Measurements from ENCODE around the gene DMWD. TPM values are rescaled to one million over a fixed set of nuclear protein-coding genes. Genes with fewer than 3 reads are reported as not detected.
A peak's percentile ranks its signal among the peaks of the same experiment; 100 is the strongest.

DMWD gene
- total and polyA plus RNA-seq, 2 of the 13 experiments (the other 11 are each of a cell fraction or from before 2014, with no cell fraction given), result 10.3 to 14.9 TPM

DNA sequence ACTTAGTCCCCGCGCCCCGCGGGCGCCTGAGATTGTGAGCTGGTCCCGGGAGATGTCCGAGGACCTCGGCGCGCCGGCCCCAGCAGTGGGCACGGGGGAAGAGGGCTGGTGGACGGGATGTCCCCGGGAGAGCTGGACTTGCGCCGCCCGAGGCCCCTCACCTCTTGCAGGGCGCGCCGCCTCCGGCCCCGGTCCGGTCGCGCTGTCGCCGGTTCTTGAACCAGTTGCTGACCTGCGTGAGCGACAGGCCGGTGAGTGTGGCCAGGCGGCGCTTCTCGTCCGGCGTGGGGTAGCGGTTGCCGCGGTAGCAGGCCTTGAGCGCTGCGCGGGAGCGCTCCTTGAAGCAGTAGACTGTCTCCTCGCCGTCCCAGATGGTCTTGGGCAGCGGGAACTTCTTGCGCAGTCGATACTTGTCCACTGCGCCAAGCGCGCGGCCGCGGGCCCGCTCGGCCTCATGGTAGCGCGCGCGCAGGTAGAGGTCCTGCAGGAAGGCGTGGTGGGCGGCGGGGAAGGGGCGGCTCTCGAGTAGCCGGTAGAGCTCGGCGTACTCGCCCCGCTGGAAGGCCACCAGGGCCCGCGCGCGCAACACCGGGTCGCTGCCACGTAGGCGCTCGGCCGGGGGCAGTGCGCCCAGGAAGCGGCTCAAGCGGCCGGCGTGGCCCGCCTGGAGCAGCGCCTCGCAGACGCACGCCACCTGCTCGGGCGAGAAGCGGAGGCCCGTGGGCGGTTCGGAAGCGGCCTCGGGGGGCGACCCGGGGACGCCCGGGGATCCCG, 24.6 kb downstream of the DMWD start (continued):
- TF ChIP-seq, protein P1, sequence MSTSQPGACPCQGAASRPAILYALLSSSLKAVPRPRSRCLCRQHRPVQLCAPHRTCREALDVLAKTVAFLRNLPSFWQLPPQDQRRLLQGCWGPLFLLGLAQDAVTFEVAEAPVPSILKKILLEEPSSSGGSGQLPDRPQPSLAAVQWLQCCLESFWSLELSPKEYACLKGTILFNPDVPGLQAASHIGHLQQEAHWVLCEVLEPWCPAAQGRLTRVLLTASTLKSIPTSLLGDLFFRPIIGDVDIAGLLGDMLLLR (CRISPR knock-in tag; IDR thresholded peaks at IDR 0.05), result peak; percentile 66
- TF ChIP-seq ZNF343 (CRISPR knock-in tag; IDR thresholded peaks at IDR 0.05), result no peak
- TF ChIP-seq, protein P2, sequence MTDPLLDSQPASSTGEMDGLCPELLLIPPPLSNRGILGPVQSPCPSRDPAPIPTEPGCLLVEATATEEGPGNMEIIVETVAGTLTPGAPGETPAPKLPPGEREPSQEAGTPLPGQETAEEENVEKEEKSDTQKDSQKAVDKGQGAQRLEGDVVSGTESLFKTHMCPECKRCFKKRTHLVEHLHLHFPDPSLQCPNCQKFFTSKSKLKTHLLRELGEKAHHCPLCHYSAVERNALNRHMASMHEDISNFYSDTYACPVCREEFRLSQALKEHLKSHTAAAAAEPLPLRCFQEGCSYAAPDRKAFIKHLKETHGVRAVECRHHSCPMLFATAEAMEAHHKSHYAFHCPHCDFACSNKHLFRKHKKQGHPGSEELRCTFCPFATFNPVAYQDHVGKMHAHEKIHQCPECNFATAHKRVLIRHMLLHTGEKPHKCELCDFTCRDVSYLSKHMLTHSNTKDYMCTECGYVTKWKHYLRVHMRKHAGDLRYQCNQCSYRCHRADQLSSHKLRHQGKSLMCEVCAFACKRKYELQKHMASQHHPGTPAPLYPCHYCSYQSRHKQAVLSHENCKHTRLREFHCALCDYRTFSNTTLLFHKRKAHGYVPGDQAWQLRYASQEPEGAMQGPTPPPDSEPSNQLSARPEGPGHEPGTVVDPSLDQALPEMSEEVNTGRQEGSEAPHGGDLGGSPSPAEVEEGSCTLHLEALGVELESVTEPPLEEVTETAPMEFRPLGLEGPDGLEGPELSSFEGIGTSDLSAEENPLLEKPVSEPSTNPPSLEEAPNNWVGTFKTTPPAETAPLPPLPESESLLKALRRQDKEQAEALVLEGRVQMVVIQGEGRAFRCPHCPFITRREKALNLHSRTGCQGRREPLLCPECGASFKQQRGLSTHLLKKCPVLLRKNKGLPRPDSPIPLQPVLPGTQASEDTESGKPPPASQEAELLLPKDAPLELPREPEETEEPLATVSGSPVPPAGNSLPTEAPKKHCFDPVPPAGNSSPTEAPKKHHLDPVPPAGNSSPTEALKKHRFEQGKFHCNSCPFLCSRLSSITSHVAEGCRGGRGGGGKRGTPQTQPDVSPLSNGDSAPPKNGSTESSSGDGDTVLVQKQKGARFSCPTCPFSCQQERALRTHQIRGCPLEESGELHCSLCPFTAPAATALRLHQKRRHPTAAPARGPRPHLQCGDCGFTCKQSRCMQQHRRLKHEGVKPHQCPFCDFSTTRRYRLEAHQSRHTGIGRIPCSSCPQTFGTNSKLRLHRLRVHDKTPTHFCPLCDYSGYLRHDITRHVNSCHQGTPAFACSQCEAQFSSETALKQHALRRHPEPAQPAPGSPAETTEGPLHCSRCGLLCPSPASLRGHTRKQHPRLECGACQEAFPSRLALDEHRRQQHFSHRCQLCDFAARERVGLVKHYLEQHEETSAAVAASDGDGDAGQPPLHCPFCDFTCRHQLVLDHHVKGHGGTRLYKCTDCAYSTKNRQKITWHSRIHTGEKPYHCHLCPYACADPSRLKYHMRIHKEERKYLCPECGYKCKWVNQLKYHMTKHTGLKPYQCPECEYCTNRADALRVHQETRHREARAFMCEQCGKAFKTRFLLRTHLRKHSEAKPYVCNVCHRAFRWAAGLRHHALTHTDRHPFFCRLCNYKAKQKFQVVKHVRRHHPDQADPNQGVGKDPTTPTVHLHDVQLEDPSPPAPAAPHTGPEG (CRISPR knock-in tag; IDR thresholded peaks at IDR 0.05), result peak; percentile 45; the same call in 1 of the 2 replicates
- TF ChIP-seq MIER3 (CRISPR knock-in tag; IDR thresholded peaks at IDR 0.05; ENCODE audit: borderline replicate concordance), result no peak; the same call in 1 of the 2 replicates
- TF ChIP-seq ZNF251 (CRISPR knock-in tag; IDR thresholded peaks at IDR 0.05), result no peak
- TF ChIP-seq ZNF121 (CRISPR knock-in tag; IDR thresholded peaks at IDR 0.05), result no peak
- no peak for TF ChIP-seq ZNF775 (CRISPR knock-in tag; IDR thresholded peaks at IDR 0.05; ENCODE audit: borderline replicate concordance)
- no peak for TF ChIP-seq CEBPG (CRISPR knock-in tag; IDR thresholded peaks at IDR 0.05)
- TF ChIP-seq, protein P3, sequence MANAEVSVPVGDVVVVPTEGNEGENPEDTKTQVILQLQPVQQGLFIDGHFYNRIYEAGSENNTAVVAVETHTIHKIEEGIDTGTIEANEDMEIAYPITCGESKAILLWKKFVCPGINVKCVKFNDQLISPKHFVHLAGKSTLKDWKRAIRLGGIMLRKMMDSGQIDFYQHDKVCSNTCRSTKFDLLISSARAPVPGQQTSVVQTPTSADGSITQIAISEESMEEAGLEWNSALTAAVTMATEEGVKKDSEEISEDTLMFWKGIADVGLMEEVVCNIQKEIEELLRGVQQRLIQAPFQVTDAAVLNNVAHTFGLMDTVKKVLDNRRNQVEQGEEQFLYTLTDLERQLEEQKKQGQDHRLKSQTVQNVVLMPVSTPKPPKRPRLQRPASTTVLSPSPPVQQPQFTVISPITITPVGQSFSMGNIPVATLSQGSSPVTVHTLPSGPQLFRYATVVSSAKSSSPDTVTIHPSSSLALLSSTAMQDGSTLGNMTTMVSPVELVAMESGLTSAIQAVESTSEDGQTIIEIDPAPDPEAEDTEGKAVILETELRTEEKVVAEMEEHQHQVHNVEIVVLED (CRISPR knock-in tag; IDR thresholded peaks at IDR 0.05; ENCODE audit: borderline replicate concordance), result peak; percentile 36; the same call in 1 of the 2 replicates
- no peak for TF ChIP-seq HNRNPK (IDR thresholded peaks at IDR 0.05; ENCODE audit: low read depth, low read length, poor library complexity, severe bottlenecking)
- TF ChIP-seq ADNP (CRISPR knock-in tag; IDR thresholded peaks at IDR 0.05), result no peak
- TF ChIP-seq KAT7 (CRISPR knock-in tag; IDR thresholded peaks at IDR 0.05; ENCODE audit: borderline replicate concordance), result no peak
- no peak for TF ChIP-seq ZNF143 (CRISPR knock-in tag; IDR thresholded peaks at IDR 0.05)
- TF ChIP-seq CAMTA2 (CRISPR knock-in tag; IDR thresholded peaks at IDR 0.05; ENCODE audit: borderline replicate concordance), result no peak
- TF ChIP-seq, protein P4, sequence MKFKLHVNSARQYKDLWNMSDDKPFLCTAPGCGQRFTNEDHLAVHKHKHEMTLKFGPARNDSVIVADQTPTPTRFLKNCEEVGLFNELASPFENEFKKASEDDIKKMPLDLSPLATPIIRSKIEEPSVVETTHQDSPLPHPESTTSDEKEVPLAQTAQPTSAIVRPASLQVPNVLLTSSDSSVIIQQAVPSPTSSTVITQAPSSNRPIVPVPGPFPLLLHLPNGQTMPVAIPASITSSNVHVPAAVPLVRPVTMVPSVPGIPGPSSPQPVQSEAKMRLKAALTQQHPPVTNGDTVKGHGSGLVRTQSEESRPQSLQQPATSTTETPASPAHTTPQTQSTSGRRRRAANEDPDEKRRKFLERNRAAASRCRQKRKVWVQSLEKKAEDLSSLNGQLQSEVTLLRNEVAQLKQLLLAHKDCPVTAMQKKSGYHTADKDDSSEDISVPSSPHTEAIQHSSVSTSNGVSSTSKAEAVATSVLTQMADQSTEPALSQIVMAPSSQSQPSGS (CRISPR knock-in tag; IDR thresholded peaks at IDR 0.05), result no peak
- 0 out of 2 replicates have a peak, but pooled peaks have one; percentile 43 for TF ChIP-seq RFXAP (CRISPR knock-in tag; IDR thresholded peaks at IDR 0.05; ENCODE audit: borderline replicate concordance)
- peak; percentile 39; the same call in 1 of the 3 replicates for TF ChIP-seq MXI1 (IDR thresholded peaks at IDR 0.05; ENCODE audit: borderline replicate concordance, low read depth, low read length)
- no peak for TF ChIP-seq RFXANK (CRISPR knock-in tag; IDR thresholded peaks at IDR 0.05)
